DLD1 (cell line): ENCODE measurements around the gene SLC27A4.

Source experiments
- in situ Hi-C: cut with HindIII; loops from 2 replicates; pipeline ENCODE4 v1.10.0; 2017; ENCODE audit warnings: low sequenced_read_pairs

The SLC27A4 gene

DNA sequence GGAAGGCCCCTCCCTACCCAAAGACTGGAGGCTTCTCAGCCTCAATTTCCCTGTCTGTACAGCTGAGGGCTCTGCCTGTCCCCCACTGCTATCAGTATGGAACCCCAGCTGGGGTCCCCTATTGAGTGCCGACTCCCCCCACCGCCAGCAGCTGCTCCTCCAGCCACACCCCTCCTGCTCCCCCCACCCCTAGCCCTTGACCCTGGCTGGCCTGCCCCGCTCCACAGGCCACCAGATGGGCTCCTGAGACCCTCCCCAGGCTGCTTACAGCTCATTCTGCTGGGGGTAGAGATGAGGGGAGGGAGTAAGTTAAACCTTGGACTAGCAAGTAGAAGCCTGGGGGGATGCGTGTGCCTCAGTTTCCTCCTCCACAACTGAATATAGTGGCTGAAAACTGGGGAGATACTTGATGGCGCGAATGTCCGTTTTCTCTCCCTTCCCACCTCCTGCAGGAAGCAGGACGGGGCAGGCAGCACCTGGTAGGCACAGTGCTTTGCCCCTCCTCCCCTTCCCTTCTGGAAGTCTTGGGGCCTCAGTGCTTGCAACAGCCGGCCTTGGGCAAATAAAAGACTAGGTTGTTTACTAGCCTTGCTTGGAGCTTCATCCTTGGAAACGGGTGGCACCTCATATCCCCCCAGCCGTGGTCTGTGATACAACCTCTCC, 50.0 kb downstream of the SLC27A4 start:
- in situ Hi-C loops = no loop called here

DNA sequence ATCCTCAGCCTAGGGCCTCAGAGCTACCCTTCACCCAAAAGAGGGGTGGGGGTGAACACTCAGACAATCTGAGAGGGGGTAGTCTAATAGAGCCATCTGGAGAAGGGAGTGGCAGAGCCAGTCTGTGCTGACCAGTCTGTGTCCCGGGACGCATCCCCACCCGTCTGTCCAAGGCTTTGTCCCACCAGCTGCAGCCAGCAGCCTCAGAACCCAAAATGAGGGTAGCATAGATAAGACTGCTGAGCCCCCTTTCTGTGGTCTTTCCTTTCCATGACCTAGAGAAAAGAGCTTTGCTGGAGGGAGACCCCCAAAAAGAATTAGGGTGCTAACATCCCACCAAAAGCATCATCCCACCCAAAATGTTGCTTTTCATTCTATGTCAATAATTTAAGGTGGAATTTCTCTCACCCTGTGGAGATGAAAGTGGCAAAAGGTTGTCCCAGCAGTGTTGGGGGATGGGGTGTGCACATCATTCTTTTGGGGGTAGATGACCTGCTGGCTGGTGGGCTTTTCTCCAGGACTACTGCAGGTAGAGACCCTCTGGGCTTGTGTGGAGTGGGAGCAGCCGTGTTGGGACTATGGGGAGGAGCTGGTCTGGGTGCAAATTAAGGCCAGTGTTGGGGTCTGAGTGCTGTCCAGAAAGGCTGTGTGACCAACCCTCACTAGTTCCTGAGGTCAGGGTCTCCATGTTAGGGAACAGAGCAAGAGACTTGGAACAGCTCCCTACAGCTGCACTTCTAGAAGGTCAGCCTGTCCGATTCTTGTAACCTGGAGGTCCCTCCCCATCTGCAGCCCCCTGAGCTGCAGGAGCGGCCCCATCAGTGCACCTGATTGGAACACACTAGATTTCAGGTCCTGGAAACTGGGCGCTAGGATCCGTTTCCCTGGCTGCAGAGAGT, 50.7 kb downstream of the SLC27A4 start:
- in situ Hi-C loops = no loop called here

DNA sequence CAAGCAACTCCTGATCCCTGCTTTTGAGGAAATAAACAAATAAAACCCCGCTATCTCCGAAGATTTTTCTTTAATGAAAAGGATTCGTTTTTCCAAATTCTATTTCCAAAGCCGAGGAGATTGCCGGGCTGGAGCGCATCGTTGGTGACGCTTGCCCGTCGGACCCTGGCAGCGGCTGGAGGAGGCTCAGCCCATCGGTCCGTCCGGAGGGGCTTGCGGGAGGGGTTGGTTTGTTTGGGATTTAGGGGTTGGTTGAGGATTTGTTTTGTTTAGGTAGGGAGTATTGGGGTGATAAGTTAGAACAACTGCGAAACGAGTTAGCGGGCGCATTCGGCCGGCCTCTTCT, 51.6 kb downstream of the SLC27A4 start:
- in situ Hi-C loops = no loop called here

DNA sequence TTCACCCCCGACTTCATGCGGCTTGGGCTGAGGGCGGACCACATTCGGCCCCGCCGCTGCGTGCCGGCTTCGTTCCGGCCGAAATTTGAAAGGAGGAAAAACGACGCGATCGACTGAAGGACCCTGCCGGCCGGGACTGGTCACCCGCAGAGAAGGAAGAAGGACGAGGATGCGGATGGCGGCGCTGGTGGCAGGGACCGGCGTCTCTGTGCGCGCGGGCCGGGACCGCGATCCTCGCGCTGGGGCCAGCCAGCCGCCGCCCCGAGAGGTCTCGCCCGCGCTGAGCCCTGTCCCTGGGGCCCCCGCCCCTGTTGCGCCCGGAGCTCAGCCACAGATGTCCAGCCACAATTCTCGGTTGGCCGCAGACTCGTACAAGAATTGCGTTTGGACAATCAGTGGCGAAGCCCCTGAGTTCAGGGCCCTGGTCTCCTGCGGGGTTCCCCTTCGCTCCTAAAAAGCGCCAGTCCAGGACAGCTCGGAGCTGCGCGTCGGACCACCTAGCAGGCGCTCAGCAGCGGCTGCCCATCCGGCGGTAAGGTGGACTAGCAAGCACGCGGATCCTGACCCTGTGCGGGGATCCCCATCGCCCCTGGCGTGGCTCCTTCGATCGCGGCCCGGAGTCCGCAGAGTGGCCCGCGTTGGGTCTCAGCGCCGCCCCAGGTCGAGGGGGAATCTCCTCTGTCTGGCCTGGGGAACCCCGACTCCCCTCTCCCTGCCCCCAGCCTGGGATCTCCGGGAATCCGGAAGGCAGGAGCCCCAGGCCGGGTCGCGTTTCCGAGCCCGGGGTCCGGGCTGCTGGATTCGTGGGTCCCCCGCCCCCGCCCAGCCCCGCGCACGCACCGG, 52.2 kb downstream of the SLC27A4 start:
- in situ Hi-C loops = no loop called here

DNA sequence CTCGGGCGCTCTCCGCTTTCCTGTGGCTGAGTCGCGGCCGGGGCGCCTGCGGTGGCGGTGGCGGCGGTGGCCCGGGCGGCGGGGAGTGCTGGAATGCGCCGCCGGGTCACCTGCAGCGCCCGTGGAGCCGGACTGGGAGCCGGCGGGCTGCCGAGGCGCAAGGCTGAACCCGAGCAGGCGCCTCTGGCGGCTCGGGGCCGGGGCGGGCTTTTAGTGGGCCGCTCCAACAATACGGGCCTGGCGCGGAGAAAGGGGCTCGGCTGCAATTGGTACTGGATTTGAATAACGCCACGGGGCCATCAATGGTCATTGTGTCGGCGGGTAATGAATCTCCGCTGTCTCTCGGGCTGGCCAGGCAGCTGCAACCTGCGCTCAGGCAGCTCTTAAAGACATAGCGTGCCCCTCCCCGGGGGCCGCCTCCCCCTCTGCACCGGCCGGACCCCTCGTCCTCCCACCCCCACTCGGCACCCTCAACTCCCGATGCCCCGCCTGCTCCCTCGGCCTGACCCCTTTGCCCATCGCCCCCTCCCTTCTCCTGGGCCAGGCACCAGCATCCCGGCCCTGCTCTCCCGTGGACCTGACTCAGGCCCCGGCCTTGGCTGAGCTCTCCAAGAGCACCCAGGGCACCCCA, 52.9 kb downstream of the SLC27A4 start:
- in situ Hi-C loops = no loop called here

DNA sequence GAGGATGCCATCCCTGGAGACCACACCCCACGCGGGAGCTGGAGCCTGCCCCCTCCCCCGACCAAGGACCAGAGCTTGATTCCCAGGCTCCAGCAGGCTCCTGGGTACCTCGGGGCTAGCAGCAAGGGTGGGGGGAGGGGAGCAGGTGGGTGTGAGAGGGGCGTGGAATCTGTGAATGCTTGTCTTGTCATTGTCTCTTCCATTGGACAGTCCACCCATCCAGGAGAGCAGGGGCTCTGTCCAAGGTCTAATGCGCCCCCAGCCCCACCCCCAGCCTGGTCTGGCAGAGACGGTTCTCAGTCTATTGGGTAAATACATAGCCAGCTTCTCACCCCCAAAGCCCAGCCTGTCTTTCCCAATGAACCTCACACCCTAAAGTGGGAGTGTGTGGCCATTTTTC, 53.6 kb downstream of the SLC27A4 start:
- in situ Hi-C loops = no loop called here

DNA sequence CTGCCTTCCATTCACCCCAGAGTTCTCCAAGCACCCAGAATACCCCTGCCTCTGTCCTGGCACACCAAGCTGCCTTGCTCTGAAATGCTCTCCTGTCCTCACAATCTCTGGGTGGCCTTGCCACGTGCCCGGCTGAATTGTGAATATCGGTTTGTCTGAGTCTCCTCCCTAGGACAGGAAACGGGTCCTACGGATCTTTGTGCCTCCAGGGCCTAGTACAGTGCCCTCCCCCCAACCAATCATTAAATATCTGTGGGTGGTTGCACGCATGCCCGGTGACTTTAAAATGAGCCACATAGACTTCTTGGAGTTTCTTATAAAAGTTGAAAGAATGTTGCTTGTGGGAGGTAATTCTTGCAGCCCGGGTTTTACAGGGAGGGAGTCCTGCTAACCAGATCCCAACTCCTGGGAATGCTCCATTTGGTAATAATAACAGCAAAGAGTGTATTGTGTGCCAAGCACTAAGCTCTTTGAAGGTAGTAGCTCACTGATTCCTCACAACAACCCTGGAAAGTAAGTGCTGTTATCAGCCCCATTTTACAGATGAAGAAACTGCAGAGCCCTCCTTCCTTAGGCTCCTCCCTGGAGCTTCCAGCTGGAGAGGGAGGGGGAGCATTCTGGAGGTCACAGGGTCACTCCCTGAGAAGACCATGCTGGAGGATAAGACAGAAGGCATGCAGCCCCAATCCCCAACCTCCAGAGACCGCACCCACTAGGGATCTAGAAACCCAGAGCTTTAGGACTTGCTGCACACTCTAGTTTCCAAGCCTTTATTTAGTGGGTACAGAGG, 54.2 kb downstream of the SLC27A4 start:
- in situ Hi-C loops = no loop called here

DNA sequence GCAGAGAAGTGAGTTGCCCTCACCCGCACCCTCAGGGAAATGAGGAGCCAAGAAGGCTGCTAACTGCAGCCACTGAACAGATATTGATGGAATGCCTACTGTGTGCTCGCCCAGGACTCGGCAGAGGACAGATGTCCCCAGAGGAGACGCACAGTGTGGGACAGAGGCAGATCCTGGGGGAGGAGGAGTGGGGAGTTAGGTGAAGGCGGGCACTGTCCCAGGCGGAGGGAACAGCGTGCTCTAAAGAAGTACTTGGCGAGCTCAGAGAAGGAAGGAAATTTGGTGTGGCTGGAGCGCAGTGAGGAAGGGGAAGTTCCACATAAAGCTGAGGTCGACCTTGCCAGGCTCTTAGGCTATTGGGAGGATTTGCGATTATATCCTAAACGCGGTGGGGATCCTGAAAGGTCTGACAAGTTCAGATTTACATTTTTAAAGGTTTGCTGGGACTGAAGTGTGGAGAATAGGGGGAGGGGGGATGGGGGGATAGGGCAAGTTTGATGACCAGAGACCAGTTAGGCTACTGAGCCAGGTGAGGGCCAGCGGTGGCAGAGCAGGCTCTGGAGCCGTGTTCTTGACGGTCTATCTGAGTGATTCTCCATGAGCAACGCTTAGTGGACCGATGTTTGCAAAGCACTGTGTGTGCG, 56.8 kb downstream of the SLC27A4 start:
- in situ Hi-C loops = no loop called here

DNA sequence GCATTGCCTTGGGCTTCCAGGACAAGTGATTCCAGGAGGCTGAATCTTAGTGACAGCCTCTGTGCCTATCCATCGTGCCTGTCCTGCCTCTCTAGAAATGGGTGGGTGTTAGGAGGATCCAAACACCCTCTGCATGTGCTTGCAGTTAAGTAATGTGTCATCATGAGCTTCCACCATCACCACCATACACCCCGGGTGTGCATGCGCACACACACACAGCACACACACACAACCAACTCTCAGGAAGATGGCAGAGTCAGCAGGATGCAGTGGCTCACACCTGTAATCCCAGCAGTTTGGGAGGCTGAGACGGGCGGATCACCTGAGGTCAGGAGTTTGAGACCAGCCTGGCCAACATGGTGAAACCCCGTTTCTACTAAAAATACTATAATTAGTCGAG, 57.5 kb downstream of the SLC27A4 start:
- in situ Hi-C loops = no loop called here

DNA sequence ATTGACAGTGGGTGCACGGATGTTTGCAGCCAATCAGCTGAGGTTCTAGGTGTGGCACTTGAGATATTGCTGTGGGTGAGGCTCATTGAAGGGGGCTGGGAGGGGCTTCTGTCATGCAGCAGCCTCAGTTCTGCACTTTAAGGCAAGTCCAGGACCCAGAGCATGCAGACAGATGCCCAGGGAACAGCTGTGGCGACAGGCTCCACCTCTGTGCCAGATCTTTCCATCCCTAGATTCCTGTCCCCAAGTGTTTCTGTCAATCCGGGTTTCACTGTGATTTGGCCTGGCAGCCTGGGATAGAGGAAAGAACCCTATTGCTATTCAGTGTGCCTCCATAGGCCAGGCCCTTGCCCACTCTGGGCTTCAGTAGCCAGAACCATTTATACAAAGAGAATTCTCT, 59.5 kb downstream of the SLC27A4 start:
- in situ Hi-C loops = no loop called here

DNA sequence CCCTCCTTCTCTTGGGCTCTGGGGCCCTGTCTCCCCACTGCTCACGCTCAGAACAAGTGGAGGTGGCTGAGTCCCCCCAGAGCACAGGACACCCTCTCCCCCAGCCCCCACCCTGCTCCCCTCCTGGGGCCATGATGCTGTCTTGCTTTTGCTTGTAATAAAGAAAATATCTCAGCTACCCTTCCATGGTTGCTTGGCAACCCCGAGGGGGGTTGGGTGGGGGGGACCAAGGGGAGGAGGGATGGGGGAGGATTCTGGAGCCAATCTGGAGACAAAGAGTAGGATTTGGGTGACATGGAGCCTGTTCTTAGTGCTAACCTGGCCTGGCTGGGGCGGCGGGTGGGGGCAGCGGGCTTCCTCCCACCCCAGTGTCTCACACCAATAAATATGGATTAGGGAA, 64.2 kb downstream of the SLC27A4 start:
- in situ Hi-C loops = no loop called here

DNA sequence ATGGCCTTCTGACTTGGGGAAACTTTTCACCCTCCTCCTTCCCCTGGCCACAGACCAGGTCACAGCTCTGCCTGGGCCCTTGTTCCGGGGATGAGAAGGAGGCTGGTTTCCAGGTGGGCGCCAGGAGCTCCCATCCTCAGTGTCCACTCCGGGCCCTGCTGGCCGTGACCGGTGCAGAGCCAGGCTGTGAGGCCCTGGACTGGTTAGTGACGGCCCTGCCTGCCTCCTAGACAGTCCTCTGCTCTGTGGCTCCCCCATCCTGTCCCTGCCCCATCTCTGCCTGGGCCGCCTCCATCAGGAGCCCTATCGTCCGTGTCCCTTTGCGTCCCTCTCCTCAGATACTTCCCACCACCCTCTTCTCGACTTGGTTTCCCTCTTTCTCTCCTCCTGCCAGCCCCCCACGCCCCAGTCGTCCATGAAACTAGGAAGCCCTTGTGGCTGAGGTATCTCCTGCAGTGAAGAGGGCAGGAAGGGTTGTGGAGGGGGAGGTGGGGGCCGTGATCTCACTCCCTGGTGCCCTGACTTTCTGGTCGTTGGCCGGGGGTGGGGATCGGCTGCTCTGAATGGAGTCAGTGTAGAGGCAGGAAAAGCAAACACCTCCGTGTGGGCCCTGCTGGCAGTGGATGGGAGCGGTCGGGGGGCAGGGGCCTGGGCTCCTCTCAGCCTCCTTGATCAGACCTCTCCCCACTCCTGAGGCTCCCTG, 64.9 kb downstream of the SLC27A4 start:
- in situ Hi-C loops = no loop called here

DNA sequence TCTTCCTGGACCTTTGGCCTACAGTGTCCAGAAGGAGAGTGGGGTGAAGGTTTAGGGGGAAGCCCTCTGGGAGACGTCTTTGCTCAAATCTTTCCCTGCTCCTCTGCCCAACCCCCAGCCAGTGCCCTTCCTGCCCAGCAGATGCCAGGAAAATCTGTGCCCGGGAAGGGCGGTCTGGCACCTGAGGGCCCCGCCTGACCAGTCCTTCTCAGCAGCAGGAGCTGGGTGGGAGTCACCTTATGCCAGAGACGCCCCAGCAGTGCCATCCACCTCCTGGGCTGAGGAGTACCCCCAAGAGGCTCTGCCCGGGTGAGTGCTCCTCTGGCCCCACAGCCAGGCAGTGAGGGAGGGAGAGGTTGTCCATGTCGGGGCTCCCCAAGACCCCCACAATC, 65.4 kb downstream of the SLC27A4 start:
- in situ Hi-C loops = no loop called here

DNA sequence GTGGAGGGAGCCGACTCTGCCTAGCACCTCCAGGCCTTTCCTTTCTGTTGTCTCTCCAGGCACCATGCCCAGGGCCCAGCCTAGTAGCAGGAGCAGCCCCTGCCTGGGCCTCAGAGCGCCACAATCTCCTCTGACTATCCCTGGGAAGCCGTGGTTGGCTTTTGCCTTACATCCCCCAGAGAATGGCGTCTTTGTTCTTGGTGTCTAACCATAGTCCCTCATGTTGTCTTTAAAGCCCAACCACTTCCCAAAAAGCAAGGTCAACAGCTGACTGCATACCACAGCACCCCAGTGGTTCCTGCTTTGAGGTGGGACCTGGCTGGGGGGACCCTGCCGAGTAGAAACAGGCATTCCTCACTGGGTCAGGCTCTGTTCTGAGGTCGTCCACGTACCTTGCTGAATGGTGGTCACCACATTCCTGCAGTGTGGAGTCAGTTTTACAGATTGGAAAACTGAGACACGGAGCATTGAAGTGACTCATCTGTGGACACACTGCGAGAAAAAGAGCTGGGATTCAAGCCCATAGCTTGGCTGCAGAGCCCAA, 66.6 kb downstream of the SLC27A4 start:
- in situ Hi-C loops = no loop called here

DNA sequence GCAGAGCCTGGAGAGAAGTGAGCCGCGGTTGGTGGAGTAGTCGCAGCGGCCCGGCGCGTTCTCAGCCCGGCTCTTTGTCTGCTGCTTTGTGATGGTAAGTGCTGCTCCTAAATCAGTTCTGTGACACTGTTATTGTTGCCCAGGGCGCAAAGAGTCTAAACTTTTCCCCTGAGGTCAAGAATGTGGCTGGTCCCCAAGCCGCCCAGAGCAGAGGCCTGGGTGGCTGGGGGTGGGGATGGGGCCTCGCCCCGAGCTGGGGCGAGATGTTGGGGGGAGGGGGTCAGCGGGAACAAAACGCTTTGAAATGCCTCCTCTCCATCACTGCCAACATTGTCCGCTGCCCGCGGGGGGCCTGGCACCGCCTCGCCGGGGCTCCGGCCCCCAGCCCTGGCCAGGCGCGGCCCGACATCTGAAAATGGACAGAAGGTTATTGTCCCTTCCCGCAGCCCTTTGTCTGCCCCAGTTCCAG, 68.7 kb downstream of the SLC27A4 start:
- in situ Hi-C loops = no loop called here

DNA sequence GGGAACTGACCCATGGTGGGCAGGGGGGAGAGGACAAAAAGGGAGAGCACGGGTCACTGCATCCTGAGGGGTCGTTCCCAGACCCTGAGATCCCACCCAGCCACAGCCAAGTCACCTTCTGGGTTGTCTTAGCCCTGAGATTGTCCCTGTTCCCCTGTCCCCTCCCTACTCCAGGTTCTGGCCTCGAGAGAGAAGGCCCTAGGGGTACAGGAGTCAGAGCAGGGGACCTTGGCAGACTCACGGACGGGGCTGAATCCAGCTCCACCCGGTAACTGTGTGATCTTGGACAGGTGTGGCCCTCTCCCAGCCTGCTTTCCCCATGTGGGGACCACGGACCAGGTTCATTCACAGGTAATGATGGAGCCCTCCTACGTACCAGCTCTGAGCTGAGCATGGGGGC, 69.1 kb downstream of the SLC27A4 start:
- in situ Hi-C loops = no loop called here

DNA sequence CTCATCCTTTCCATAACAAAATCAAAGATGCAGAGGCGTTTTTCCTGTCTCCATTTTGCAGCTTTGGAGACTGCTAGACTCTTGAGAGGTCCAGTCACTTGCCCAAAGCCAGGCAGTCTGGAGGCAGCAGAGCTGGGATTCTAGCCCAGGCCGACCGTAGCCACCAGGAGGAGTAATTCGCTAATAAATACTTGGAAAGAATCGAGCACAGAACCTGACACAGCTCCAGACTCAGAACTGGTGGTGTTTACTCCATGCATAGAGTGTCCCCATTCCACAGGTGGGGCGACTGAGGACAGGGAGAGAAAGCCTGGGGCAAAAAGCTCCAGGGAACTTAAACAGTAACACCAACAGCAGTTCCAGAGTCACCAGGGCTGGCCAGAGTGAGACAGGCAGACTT, 69.7 kb downstream of the SLC27A4 start:
- in situ Hi-C loops = no loop called here
